Skeletal muscle satellite cell (primary cell): ENCODE measurements around the gene EXOC3L1.
A peak's percentile ranks its signal among the peaks of the same experiment; 100 is the strongest.

Experiments
- H3K27me3 ChIP-seq: 2 replicates; pipeline ENCODE4 v1.7.0; 2013; ENCODE audit warnings: low read length; ENCODE audit not compliant: control insufficient read depth, insufficient read depth
- H3K36me3 ChIP-seq: 2 replicates; pipeline ENCODE4 v1.7.0; 2013; ENCODE audit warnings: mild to moderate bottlenecking, control low read depth, low read length; ENCODE audit not compliant: insufficient read depth
- H3K4me1 ChIP-seq: 2 replicates; pipeline ENCODE4 v1.7.0; 2013; ENCODE audit warnings: low read length; ENCODE audit not compliant: control insufficient read depth, insufficient read depth
- H3K4me2 ChIP-seq: 2 replicates; pipeline ENCODE4 v1.7.0; 2013; ENCODE audit warnings: mild to moderate bottlenecking, low read length
- H3K4me3 ChIP-seq: 2 replicates; pipeline ENCODE4 v1.7.0; 2013; ENCODE audit warnings: low read length
- H3K9ac ChIP-seq: 2 replicates; pipeline ENCODE4 v1.7.0; 2013; ENCODE audit warnings: mild to moderate bottlenecking, low read depth, low read length, moderate library complexity
- H3K9me3 ChIP-seq: replicated peaks from 2 replicates; pipeline ENCODE4 v1.7.0; 2013; ENCODE audit warnings: mild to moderate bottlenecking, control low read depth, low read length

The EXOC3L1 gene

DNA sequence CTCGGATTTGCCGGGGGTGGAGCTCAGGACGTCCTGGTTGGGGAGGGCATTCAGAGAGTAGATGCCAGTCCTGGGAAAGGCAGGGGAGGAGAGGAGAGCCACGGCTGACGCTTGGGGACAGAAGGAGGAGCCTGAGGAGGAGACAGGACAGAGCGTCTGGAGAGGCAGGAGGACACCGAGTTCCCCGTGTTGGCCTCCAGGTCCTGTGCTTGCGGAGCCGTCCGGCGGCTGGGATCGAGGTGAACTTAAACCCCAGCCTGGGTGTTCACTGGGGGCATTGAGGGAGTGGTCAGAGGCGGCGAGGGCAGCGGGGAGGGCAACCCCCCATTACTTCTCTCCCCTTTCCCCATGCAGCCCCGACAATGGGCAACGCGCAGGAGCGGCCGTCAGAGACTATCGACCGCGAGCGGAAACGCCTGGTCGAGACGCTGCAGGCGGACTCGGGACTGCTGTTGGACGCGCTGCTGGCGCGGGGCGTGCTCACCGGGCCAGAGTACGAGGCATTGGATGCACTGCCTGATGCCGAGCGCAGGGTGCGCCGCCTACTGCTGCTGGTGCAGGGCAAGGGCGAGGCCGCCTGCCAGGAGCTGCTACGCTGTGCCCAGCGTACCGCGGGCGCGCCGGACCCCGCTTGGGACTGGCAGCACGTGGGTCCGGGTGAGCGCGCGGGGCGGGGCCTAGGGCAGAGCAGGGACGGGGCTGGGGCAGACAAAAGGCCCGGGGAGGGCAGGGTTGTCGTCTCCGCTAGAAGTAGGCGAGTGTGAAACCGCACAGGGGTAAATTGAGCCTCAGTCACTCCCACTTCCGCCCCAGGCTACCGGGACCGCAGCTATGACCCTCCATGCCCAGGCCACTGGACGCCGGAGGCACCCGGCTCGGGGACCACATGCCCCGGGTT lies 15.9 kb downstream of the EXOC3L1 start:
- no peaks in the 10 kb centered on the region for H3K27me3 ChIP-seq
- peak overlapping the region; percentile 71 for H3K9ac ChIP-seq
- peaks cover 53% of the 10 kb centered on the region for H3K4me1 ChIP-seq
- no peaks in the 10 kb centered on the region for H3K36me3 ChIP-seq
- peak overlapping the region; percentile 68 for H3K4me3 ChIP-seq
- H3K9me3 ChIP-seq: no peaks in the 10 kb centered on the region
- H3K4me2 ChIP-seq: peak overlapping the region; percentile 88

DNA sequence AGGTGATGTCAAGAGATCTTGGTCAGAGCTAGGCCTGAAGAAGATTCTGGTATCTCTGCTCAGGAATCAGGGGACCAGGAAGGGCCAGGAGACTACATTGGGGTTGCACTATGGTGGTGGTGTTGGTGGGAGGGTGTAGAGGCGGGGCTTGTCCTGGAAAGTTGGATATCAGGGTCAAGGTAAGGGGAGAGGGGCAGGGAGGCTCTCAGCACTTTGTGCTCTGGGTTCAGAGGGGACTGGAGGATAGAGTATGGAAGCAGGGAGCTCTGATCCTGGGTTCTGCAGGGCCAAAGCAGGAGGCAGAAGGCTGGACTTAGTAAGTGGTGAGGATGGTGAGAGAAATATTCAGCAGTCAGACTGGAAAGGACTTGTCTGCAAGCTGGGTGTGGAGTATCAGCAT lies 16.6 kb downstream of the EXOC3L1 start:
- Histone ChIP-seq H3K27me3 (no peaks in the 10 kb centered on the region), H3K36me3 (no peaks in the 10 kb centered on the region), H3K9ac (peak overlapping the region; percentile 71), H3K9me3 (no peaks in the 10 kb centered on the region), H3K4me3 (peak overlapping the region; percentile 68), H3K4me1 (peaks cover 53% of the 10 kb centered on the region), H3K4me2 (peak overlapping the region; percentile 88)

DNA sequence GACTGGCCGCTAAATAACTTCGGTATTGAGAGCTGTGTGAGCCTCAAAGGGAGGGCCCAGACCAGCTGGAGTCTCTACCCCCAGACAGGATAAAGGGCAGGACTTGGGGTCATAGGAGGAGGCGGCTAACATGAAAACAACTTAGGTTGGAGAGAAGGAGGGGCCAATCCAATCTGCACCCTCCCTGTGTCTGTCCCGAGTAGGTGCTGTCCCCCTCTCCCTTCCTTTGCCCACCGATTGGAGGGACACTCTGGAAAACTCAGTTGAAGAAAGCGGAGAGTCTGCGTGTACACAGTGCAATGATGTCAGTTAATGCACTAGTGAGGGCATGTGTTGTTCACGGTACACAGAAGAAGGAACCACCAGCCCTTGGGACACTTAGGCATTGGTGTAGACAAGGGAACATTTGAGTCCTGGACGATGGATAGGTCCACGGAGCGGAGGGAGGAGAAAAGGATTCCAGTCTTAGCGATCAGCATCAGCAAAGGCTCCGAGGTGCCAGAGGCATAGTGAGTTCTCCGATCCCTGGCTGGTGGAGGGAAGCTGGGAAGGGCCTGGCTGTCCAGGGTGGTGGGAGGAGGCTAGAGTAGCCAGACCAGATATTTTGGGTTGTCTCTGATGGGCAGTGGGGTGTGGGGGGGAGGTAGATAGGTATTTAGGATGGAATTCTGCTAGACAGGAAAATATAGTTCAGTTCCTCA lies 18.8 kb downstream of the EXOC3L1 start:
- H3K4me3 ChIP-seq: peak overlapping the region; percentile 60
- H3K9me3 ChIP-seq: no peaks in the 10 kb centered on the region
- H3K27me3 ChIP-seq: no peaks in the 10 kb centered on the region
- peak overlapping the region; percentile 78 for H3K9ac ChIP-seq
- H3K4me2 ChIP-seq: peak overlapping the region; percentile 86
- H3K36me3 ChIP-seq: no peaks in the 10 kb centered on the region
- peaks cover 51% of the 10 kb centered on the region for H3K4me1 ChIP-seq

DNA sequence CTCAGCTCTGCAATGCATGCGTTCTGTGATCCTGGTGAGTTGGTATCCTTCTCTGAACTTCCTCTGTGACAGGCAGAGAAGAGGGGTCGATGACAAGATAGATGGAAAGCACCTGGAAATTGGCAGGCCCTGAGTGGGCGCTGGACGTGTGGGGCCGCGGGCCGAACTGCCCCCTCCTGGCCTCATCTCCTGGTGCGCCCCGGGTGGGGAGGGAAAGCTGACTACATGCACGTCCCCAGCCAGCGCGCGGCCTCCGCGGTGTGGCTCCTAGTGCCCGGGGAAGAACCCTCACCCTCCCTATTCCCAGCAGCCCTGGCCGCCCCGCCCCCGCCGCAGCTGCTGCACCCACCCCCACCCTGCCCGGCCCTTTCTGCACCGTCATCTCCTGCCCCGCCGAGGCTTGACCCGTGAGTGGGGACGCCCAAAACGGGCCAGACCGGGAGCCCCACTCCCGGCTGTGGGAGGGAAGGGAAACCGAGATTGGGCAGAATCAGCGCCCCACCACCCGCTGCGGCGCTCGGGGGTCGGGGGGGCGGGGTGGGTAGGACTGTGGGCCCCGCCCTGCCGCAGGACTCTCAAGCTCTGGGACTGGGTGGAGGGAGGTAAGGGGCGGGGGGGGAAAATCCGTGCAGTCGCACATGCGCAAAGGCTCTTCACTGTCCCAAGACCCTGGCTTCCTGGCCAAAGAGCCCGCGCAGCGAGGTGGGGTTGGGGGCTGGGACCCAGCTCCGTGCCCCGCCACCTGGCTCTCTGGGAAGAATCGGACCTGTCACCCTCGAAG lies 19.6 kb downstream of the EXOC3L1 start, which contains the start of gene NOL3:
NOL3 (plus strand) TSS at position 371 of the 781 bp plus-strand sequence.
- Histone ChIP-seq H3K4me3 (peak within 1 kb of the TSS; percentile 73), H3K9ac (peak within 1 kb of the TSS; percentile 78), H3K9me3 (no peaks in the 10 kb centered on the region), H3K4me1 (peaks cover 50% of the 10 kb centered on the region), H3K27me3 (no peaks in the 10 kb centered on the region), H3K4me2 (peak within 1 kb of the TSS; percentile 86), H3K36me3 (no peaks in the 10 kb centered on the region)

DNA sequence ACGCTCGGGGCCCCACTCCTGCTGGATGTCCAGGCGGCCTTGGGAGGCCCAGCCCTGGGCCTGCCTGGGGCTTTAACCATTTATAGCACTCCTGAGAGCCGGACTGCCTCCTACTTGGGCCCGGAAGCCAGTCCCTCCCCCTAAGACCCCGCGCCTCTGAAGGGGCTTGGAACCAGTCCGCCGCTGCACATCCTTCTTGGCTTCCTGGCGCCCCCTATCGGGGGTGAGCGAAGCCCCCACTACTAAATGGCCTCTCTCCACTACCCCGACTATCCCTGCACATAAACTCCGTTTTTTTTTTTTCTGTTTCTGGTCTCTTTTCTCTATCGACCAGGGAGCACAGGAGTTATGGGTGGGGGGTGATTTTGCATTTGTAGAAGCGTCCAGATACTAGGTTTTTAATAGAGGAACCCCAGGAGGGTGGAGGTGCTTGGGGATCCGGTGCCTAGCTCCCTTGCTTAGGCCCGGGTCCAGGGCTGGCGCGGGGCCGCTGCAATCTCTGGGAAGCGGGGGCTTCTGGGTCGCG lies 20.2 kb downstream of the EXOC3L1 start:
- H3K4me1 ChIP-seq: peaks cover 47% of the 10 kb centered on the region
- no peaks in the 10 kb centered on the region for H3K27me3 ChIP-seq
- peak overlapping the region; percentile 78 for H3K9ac ChIP-seq

DNA sequence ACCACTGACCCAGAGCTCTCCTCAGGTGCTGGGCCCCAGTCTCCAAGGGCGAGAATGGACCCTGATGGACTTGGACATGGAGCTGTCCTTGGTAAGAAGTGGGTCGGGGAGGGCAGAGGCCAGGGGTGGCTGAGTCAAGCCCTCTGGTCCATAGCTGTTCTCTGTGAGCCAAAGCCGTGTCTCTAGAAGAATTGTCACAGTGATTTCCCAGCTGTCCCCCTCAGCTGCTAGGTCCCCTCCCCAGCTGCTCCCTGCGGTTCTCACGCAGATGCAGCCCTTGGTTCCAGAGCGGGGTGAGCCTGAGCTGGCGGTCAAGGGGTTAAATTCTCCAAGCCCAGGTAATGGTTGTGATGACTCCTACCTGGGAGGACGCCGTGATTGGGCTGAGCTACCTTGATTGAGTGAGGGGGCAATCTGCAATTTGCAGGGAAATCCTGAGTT lies 20.9 kb downstream of the EXOC3L1 start:
- Histone ChIP-seq H3K36me3 (no peaks in the 10 kb centered on the region), H3K4me2 (no peak overlapping the region), H3K9ac (no peak overlapping the region), H3K4me3 (no peak overlapping the region), H3K4me1 (peaks cover 46% of the 10 kb centered on the region), H3K27me3 (peaks cover 2% of the 10 kb centered on the region), H3K9me3 (no peaks in the 10 kb centered on the region)

More for the DNA sequence above, 20.2 kb downstream of the EXOC3L1 start:
- no peaks in the 10 kb centered on the region for H3K9me3 ChIP-seq
- H3K36me3 ChIP-seq: no peaks in the 10 kb centered on the region
- H3K4me3 ChIP-seq: peak overlapping the region; percentile 73
- H3K4me2 ChIP-seq: peak overlapping the region; percentile 86

DNA sequence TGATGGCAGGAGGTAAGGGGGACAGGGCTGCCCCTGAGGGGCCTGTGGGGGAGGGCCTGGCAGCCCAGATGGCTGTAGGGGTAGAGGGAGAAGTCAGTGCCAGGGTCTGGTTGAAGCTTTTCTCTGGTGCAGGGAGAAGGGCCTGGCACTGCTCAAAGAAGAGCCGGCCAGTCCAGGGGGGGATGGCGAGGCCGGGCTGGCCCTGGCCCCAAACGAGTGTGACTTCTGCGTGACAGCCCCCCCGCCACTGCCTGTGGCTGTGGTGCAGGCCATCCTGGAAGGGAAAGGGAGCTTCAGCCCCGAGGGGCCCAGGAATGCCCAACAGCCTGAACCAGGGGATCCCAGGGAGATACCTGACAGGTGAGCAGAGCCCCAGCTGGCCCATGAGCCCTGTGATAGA lies 22.3 kb downstream of the EXOC3L1 start:
- Histone ChIP-seq H3K9me3 (no peaks in the 10 kb centered on the region), H3K4me2 (no peak overlapping the region), H3K27me3 (peaks cover 16% of the 10 kb centered on the region), H3K36me3 (no peaks in the 10 kb centered on the region), H3K4me1 (peaks cover 49% of the 10 kb centered on the region), H3K4me3 (no peak overlapping the region), H3K9ac (no peak overlapping the region)

DNA sequence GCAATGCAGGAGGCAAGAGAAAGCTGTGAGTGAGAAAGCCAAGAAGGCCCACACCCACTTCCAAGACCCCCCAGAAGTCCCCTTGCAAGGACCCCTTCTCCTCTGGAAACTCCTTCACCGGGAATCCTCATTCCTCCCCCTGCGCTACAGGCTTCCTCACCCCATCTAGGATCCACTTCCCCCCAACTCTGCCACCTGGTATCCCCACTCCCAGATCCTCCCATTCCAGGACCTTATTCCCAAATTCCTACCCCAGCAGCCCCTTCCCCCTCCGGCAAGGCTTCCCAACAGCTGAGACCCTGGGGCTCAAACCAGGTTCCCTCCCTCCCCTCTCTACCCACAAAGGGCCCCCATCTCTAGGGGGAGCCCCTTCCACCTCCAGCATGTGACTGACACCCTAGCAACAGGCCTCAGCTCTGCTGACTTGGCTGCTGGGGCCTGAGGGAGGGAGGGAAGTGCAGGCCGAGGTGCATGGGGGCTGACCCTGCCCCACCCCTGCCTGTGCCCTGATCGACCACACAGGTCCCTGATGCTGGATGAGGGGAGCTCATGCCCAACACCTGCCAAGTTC lies 23.3 kb downstream of the EXOC3L1 start:
- Histone ChIP-seq H3K9me3 (no peaks in the 10 kb centered on the region), H3K9ac (no peak overlapping the region), H3K4me1 (peaks cover 49% of the 10 kb centered on the region), H3K36me3 (no peaks in the 10 kb centered on the region), H3K4me3 (no peak overlapping the region), H3K27me3 (peaks cover 18% of the 10 kb centered on the region), H3K4me2 (no peak overlapping the region)

DNA sequence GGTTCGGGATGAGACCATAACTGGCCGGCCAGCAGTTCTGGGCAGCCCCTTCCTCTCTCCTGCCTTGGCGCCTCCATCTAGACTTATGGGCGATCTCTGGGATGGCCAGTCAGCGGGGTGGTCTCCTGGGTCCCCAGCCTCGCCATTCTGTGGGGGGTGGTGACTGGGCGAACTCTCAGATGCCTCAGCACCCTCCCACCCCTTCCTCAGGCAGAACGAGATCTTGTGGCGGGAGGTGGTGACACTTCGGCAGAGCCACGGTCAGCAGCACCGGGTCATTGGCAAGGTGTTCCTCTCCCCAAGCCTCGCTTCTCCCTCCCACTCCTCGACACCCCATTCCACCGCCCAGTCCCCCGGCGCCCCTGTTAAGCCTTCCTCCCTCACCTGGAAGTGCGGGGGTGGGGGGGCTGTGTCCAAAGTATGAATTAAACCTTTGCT lies 23.8 kb downstream of the EXOC3L1 start:
- Histone ChIP-seq H3K27me3 (peaks cover 18% of the 10 kb centered on the region), H3K9ac (no peak overlapping the region), H3K4me1 (peaks cover 49% of the 10 kb centered on the region), H3K36me3 (no peaks in the 10 kb centered on the region), H3K4me3 (no peak overlapping the region), H3K4me2 (no peak overlapping the region), H3K9me3 (no peaks in the 10 kb centered on the region)

DNA sequence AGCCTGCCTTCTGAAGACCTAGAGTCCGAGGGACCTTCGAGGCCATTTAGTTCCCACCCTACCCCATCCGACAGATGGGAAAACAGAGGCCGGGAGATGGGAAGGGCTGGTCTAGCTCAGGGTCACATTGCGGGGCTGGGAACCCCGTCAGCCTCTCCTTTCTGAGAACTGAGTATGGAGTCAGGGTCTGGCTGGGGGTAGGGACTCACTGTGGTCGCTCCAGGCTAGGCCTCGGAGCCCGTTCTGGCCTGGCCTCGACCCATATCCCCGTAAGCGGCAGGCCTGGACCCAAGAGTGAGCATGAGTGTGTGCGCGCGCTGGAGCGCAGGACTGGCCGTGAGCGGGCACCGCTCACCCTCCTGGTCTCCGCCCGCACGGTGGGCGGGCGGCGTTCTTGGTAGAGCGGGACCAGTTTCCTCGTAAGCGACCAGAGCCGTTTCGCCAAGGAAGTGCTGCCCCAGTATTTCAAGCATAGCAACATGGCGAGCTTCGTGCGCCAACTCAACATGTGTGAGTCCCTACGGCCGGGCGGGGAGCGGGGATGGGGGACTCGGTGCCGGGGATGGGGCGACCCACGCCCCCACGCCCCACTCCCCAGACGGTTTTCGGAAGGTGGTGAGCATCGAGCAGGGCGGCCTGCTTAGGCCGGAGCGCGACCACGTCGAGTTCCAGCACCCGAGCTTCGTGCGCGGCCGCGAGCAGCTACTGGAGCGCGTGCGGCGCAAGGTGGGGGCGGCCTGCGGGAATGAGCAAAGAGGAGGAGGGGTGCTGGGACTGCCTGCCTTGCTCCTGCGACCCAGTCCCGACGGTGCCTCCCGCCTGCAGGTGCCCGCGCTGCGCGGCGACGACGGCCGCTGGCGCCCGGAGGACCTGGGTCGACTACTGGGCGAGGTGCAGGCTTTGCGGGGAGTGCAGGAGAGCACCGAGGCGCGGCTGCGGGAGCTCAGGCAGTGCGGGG lies 24.5 kb downstream of the EXOC3L1 start:
- H3K27me3 ChIP-seq: peaks cover 18% of the 10 kb centered on the region
- no peak overlapping the region for H3K9ac ChIP-seq
- H3K4me1 ChIP-seq: peaks cover 46% of the 10 kb centered on the region

More for the DNA sequence above, 24.5 kb downstream of the EXOC3L1 start:
- H3K4me2 ChIP-seq: peak overlapping the region; percentile 76
- no peak overlapping the region for H3K4me3 ChIP-seq
- no peaks in the 10 kb centered on the region for H3K36me3 ChIP-seq
- H3K9me3 ChIP-seq: no peaks in the 10 kb centered on the region
